Keratinocyte (primary cell): ENCODE data around the gene SMIM38. TPM values are rescaled to one million over a fixed set of nuclear protein-coding genes. Genes with fewer than 3 reads are reported as not detected.
"Not testable (repeated sequence)": the region's sequence is repeated elsewhere in the genome, so short reads cannot be mapped to it uniquely, and the experiment has no call there.

ENCODE experiments used
- DNase-seq: peaks from one replicate; pipeline ENCODE4 v3.0.0-alpha.2; 2011; ENCODE audit warnings: low read depth, missing footprints, low spot score
- FAIRE-seq: peaks from 2 replicates; lab custom pipeline; 2011; peaks lifted over from hg19 to GRCh38; lab: Jason Lieb, UNC
- H2AFZ ChIP-seq: 2 replicates; pipeline ENCODE4 v1.6.0; 2012; ENCODE audit warnings: low read length, control low read depth, inconsistent platforms; ENCODE audit not compliant: control insufficient read depth
- H3K27ac ChIP-seq: 2 replicates; pipeline ENCODE4 v1.5.1; 2011; ENCODE audit warnings: low read length; ENCODE audit not compliant: control insufficient read depth, insufficient read depth
- H3K27me3 ChIP-seq: 3 replicates; pipeline ENCODE4 v1.6.0; 2011; ENCODE audit warnings: low read length; ENCODE audit not compliant: control insufficient read depth, insufficient read depth; ENCODE audit errors: extremely low read depth
- H3K36me3 ChIP-seq, 2 experiments: 2 replicates in 1 of 2; 3 replicates in 1 of 2; pipeline ENCODE4 v1.5.1; 2011; ENCODE audit warnings: low read length in 2 of 2, mild to moderate bottlenecking in 1 of 2; ENCODE audit not compliant: control insufficient read depth in 2 of 2, insufficient read depth in 2 of 2; ENCODE audit errors: extremely low read depth in 1 of 2
- H3K4me1 ChIP-seq: 3 replicates; pipeline ENCODE4 v1.5.1; 2011; ENCODE audit warnings: low read length; ENCODE audit not compliant: control insufficient read depth, insufficient read depth; ENCODE audit errors: extremely low read depth
- H3K4me2 ChIP-seq: 3 replicates; pipeline ENCODE4 v1.6.0; 2011; ENCODE audit warnings: low read depth, low read length; ENCODE audit not compliant: control insufficient read depth, insufficient read depth; ENCODE audit errors: extremely low read depth
- H3K4me3 ChIP-seq, 3 experiments: fragments of 200-600 bp in 1 of 3; sonication (generic) in 1 of 3; 2 replicates in 2 of 3; 3 replicates in 1 of 3; pipeline ENCODE4 v1.5.1; 2011 to 2016; ENCODE audit warnings: low read length in 3 of 3, mild to moderate bottlenecking in 3 of 3, control low read depth in 2 of 3, inconsistent platforms in 1 of 3, low read depth in 1 of 3, mixed read lengths in 1 of 3, mixed run types in 1 of 3, moderate library complexity in 1 of 3; ENCODE audit not compliant: control insufficient read depth in 2 of 3, insufficient read depth in 2 of 3; ENCODE audit errors: extremely low read depth in 1 of 3
- H3K79me2 ChIP-seq: 2 replicates; pipeline ENCODE4 v1.6.0; 2012; ENCODE audit warnings: low read length; ENCODE audit not compliant: control insufficient read depth, insufficient read depth
- H3K9ac ChIP-seq: 3 replicates; pipeline ENCODE4 v1.6.0; 2011; ENCODE audit warnings: low read length; ENCODE audit not compliant: control insufficient read depth, insufficient read depth; ENCODE audit errors: extremely low read depth
- H3K9me1 ChIP-seq: 3 replicates; pipeline ENCODE4 v1.6.0; 2011; ENCODE audit warnings: low read length; ENCODE audit not compliant: control insufficient read depth, insufficient read depth; ENCODE audit errors: extremely low read depth
- H3K9me3 ChIP-seq: 2 replicates; pipeline ENCODE4 v1.5.1; 2012; ENCODE audit warnings: low read depth, low read length; ENCODE audit not compliant: control insufficient read depth
- H4K20me1 ChIP-seq: 3 replicates; pipeline ENCODE4 v1.6.0; 2011; ENCODE audit warnings: low read length; ENCODE audit not compliant: control insufficient read depth, insufficient read depth; ENCODE audit errors: extremely low read depth
- CTCF ChIP-seq, 3 experiments: IDR thresholded peaks in 1 of 3; conservative IDR thresholded peaks in 1 of 3; optimal IDR thresholded peaks in 1 of 3; 2 replicates in 2 of 3; 3 replicates in 1 of 3; pipeline versions ENCODE3 to v1.5.1; 2011; ENCODE audit warnings: low read length in 3 of 3, mild to moderate bottlenecking in 3 of 3, moderate library complexity in 2 of 3, control low read depth in 1 of 3, inconsistent platforms in 1 of 3; ENCODE audit not compliant: insufficient read depth in 2 of 3; ENCODE audit errors: extremely low read depth in 1 of 3
- EZH2 ChIP-seq: IDR thresholded peaks from one replicate; pipeline ENCODE4 v1.6.1; 2012; ENCODE audit warnings: inconsistent platforms, mild to moderate bottlenecking, low read length, moderate library complexity
- dilution Hi-C: fragments of 300-500 bp; cut with MboI; formaldehyde crosslinking; loops from one replicate; pipeline ENCODE4 v1.7.0; 2020; ENCODE audit warnings: low sequenced_read_pairs; ENCODE audit not compliant: extremely low pct_ligation_motif_present
- polyA plus RNA-seq, 5 experiments: library from polyadenylated mRNA; depleted of rRNA in 3 of 5; stranded (reverse) in 3 of 5; stranded (forward) in 1 of 5; unstranded in 1 of 5; fragments of >200 nt; gene quantifications; 1 replicate in 1 of 5; 2 replicates in 3 of 5; 3 replicates in 1 of 5; pipeline versions ENCODE4 v1.2.1 to v1.2.3, GENCODE V29; 2011 to 2012; ENCODE audit warnings: missing spikeins in 2 of 5, low read depth in 1 of 5, low replicate concordance in 1 of 5

The SMIM38 gene
- polyA plus RNA-seq, 1 donor (not counting 4 experiments of a cell fraction or from before 2014, with no cell fraction given): not detected

- Histone ChIP-seq H3K27ac (no peak overlapping the region), H3K79me2 (no peaks in the 10 kb centered on the region), H3K4me2 (no peak overlapping the region), H3K9me3 (peaks cover 2% of the 10 kb centered on the region), H3K9ac (no peak overlapping the region), H3K9me1 (no peaks in the 10 kb centered on the region), H2AFZ (no peak overlapping the region), H3K4me1 (no peaks in the 10 kb centered on the region), H4K20me1 (no peaks in the 10 kb centered on the region), H3K36me3 (no peaks in the 10 kb centered on the region), H3K4me3 (no peak overlapping the region), H3K27me3 (no peaks in the 10 kb centered on the region)
- DNase-seq (no peak), FAIRE-seq (no peak)
- TF ChIP-seq EZH2: no peak
- no peak for TF ChIP-seq CTCF (optimal IDR thresholded peaks at IDR 0.05 in 1 of 3, IDR thresholded peaks at IDR 0.05 in 1 of 3, conservative IDR thresholded peaks at IDR 0.05 in 1 of 3; ENCODE audit: extremely low read depth in 1 of 3, insufficient read depth in 2 of 3, low read length in 3 of 3)
- dilution Hi-C loops: no loop called here
Measured at GRCh38 chr11:69148377-69148762, 7.4 kb upstream of the SMIM38 start.

GRCh38 chr11:69148806-69149205 is 6.9 kb upstream of the SMIM38 start:
- H2AFZ ChIP-seq: no peak overlapping the region
- DNase-seq (no peak), FAIRE-seq (no peak)
- H3K4me1 ChIP-seq: no peaks in the 10 kb centered on the region
- H3K27me3 ChIP-seq: no peaks in the 10 kb centered on the region
- H3K9ac ChIP-seq: no peak overlapping the region
- no peaks in the 10 kb centered on the region for H3K79me2 ChIP-seq
- H4K20me1 ChIP-seq: no peaks in the 10 kb centered on the region
- dilution Hi-C loops: no loop called here
- H3K36me3 ChIP-seq: no peaks in the 10 kb centered on the region
- H3K4me3 ChIP-seq: no peak overlapping the region
- no peak for TF ChIP-seq EZH2
- no peak for TF ChIP-seq CTCF (optimal IDR thresholded peaks at IDR 0.05 in 1 of 3, IDR thresholded peaks at IDR 0.05 in 1 of 3, conservative IDR thresholded peaks at IDR 0.05 in 1 of 3; ENCODE audit: extremely low read depth in 1 of 3, insufficient read depth in 2 of 3, low read length in 3 of 3)
- H3K27ac ChIP-seq: no peak overlapping the region
- H3K4me2 ChIP-seq: no peak overlapping the region
- no peaks in the 10 kb centered on the region for H3K9me1 ChIP-seq
- peaks cover 2% of the 10 kb centered on the region for H3K9me3 ChIP-seq

GRCh38 chr11:69149338-69150045 is 6.2 kb upstream of the SMIM38 start:
- H3K4me3 ChIP-seq, FAIRE-seq, H3K9me1 ChIP-seq, H3K9ac ChIP-seq, dilution Hi-C loops, H3K27ac ChIP-seq, H3K9me3 ChIP-seq, H3K36me3 ChIP-seq, H3K4me2 ChIP-seq, H3K4me1 ChIP-seq, H3K79me2 ChIP-seq, H2AFZ ChIP-seq, H4K20me1 ChIP-seq, DNase-seq, H3K27me3 ChIP-seq: not testable (repeated sequence)
